ENCODE data around the gene ATP12A.

DNA sequence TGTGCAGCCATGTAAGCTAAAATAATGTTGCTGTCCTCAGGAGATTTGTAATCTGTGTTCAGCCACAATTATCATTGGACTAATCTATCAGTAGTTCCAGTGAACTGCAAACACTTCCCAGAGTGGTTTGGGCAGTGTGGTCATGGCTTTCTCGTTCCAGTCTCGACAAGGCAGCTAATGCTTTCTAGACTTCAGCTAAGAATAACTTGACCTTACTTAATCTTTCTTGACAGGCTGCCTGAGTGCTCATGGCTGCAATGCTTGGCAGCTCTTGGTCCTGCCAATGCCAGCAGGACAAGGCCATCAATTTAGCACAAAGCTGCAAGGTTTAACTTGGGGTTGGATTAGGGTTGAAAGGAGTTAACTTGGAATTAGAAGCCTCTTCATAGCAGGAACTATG lies 32.8 kb downstream of the ATP12A start:
- TF ChIP-seq, protein P1, sequence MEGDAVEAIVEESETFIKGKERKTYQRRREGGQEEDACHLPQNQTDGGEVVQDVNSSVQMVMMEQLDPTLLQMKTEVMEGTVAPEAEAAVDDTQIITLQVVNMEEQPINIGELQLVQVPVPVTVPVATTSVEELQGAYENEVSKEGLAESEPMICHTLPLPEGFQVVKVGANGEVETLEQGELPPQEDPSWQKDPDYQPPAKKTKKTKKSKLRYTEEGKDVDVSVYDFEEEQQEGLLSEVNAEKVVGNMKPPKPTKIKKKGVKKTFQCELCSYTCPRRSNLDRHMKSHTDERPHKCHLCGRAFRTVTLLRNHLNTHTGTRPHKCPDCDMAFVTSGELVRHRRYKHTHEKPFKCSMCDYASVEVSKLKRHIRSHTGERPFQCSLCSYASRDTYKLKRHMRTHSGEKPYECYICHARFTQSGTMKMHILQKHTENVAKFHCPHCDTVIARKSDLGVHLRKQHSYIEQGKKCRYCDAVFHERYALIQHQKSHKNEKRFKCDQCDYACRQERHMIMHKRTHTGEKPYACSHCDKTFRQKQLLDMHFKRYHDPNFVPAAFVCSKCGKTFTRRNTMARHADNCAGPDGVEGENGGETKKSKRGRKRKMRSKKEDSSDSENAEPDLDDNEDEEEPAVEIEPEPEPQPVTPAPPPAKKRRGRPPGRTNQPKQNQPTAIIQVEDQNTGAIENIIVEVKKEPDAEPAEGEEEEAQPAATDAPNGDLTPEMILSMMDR (IDR thresholded peaks at IDR 0.05): no peak
- no peak for TF ChIP-seq POLR2A (IDR thresholded peaks at IDR 0.05)
